WERI-Rb-1 (cell line): ENCODE data around the gene GLIPR2.

Experiments
- DNase-seq: peaks from one replicate; pipeline ENCODE4 v3.0.0-alpha.2; 2020
- H3K27ac ChIP-seq: fragments of 250-450 bp; sonication (Bioruptor Pico); 2 replicates; pipeline ENCODE4 v1.5.1; 2020; ENCODE audit warnings: mild to moderate bottlenecking, moderate library complexity
- H3K27me3 ChIP-seq: fragments of 250-450 bp; sonication (Bioruptor Pico); 2 replicates; pipeline ENCODE4 v1.5.1; 2021; ENCODE audit warnings: mild to moderate bottlenecking, low read depth, moderate library complexity; ENCODE audit not compliant: insufficient read depth, severe bottlenecking
- H3K36me3 ChIP-seq: fragments of 250-450 bp; sonication (Bioruptor Pico); 2 replicates; pipeline ENCODE4 v1.5.1; 2020; ENCODE audit warnings: mild to moderate bottlenecking, moderate library complexity
- H3K4me3 ChIP-seq: 2 replicates; pipeline ENCODE4 v1.5.1; 2011; ENCODE audit warnings: low read depth, mild to moderate bottlenecking, control low read depth, low read length
- H3K9me3 ChIP-seq: fragments of 250-450 bp; sonication (Bioruptor Pico); 2 replicates; pipeline ENCODE4 v1.5.1; 2021; ENCODE audit warnings: mild to moderate bottlenecking, moderate library complexity; ENCODE audit not compliant: severe bottlenecking
- TF ChIP-seq, protein P1 (sequence below): IDR thresholded peaks from 2 replicates; pipeline ENCODE4 v1.5.1; 2011; ENCODE audit warnings: low read depth, mild to moderate bottlenecking, control low read depth, inconsistent platforms, low read length

GLIPR2 gene

GRCh38 chr9:36147441-36148175 is 11.1 kb downstream of the GLIPR2 start:
- Histone ChIP-seq H3K4me3 (no peak overlapping the region), H3K27ac (no peak overlapping the region), H3K36me3 (no peaks in the 10 kb centered on the region), H3K27me3 (no peaks in the 10 kb centered on the region), H3K9me3 (peaks cover 4% of the 10 kb centered on the region)
- no peak for DNase-seq
- TF ChIP-seq, protein P1, sequence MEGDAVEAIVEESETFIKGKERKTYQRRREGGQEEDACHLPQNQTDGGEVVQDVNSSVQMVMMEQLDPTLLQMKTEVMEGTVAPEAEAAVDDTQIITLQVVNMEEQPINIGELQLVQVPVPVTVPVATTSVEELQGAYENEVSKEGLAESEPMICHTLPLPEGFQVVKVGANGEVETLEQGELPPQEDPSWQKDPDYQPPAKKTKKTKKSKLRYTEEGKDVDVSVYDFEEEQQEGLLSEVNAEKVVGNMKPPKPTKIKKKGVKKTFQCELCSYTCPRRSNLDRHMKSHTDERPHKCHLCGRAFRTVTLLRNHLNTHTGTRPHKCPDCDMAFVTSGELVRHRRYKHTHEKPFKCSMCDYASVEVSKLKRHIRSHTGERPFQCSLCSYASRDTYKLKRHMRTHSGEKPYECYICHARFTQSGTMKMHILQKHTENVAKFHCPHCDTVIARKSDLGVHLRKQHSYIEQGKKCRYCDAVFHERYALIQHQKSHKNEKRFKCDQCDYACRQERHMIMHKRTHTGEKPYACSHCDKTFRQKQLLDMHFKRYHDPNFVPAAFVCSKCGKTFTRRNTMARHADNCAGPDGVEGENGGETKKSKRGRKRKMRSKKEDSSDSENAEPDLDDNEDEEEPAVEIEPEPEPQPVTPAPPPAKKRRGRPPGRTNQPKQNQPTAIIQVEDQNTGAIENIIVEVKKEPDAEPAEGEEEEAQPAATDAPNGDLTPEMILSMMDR, result no peak

DNA sequence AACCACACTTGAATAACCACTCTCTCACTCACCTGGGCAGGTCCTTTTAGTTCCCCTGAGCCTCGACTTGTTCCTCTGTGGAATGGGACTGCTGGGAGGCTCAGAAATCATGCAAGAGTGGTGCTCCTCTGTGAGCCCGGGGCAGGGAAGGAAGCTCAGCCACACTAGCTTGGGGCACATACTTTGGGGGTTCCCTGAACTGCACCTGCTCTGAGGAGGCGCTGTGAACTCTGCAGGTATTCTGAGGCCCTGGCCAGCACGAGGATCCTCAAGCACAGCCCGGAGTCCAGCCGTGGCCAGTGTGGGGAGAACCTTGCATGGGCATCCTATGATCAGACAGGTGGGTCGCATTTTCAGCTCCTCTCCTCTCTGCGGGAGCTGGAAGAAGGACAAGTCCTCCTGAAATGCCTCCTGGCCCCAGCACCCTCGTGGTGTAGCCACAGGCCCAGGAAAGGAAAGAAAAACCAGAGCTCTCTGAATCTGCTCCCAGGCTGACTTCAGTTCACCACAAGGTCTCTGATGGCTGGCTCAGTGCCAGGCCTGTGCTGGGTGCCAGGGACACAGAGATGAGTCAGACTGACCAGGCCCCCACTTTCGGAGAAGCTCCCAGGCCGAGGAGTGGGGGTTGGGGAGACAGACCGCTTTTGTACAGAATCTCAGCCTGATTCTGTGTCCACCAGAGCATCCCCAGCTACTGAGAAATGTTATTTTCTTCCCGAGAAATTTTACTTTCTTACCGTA is 11.9 kb downstream of the GLIPR2 start:
- H3K9me3 ChIP-seq, result peaks cover 4% of the 10 kb centered on the region
- no peak overlapping the region for H3K27ac ChIP-seq
- TF ChIP-seq, protein P1, result no peak
- no peak for DNase-seq
- no peaks in the 10 kb centered on the region for H3K27me3 ChIP-seq
- H3K4me3 ChIP-seq, result no peak overlapping the region
- no peaks in the 10 kb centered on the region for H3K36me3 ChIP-seq

- H3K4me3 ChIP-seq, result no peak overlapping the region
- H3K27ac ChIP-seq, result no peak overlapping the region
- DNase-seq, result no peak
- no peaks in the 10 kb centered on the region for H3K27me3 ChIP-seq
- TF ChIP-seq, protein P1, result no peak
- H3K36me3 ChIP-seq, result no peaks in the 10 kb centered on the region
- H3K9me3 ChIP-seq, result peaks cover 4% of the 10 kb centered on the region
These were observed 12.7 kb downstream of the GLIPR2 start for GRCh38 chr9:36149197-36149596.

DNA sequence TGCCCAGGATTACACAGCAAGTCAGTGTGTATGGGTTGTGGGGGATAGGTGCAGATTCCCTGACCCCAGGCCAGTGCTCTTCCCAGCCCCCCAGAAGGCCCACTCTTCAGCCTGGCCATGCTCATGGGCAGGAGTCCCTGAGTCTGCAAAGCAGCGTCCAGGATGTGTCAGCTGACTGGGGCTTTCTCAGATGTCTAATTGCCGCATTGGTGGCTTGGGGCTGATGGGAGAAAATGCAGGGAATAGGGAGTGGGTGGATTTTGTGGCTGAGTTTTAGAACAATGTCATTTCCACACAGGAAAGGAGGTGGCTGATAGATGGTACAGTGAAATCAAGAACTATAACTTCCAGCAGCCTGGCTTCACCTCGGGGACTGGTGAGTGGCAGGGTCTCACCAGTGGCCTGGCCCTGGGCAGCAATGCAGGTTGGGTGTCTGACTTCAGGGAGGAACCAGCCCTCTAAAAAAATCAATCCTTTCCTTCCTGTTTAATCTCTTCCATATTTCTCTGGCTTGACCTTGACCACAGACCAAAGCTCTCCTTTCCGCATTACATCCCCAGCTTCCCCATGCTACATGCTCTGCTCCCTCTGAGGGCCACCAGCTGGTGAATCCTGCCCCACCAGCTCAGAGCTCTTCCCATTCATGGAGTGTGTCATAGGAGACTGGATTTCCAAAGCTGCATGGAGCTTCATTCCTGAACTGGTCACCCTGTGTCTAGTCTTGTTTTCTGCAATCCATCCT is 14.2 kb downstream of the GLIPR2 start:
- no peak for DNase-seq
- H3K27ac ChIP-seq, result no peak overlapping the region
- no peaks in the 10 kb centered on the region for H3K36me3 ChIP-seq
- no peak overlapping the region for H3K4me3 ChIP-seq
- H3K9me3 ChIP-seq, result peaks cover 4% of the 10 kb centered on the region
- TF ChIP-seq, protein P1, result no peak
- no peaks in the 10 kb centered on the region for H3K27me3 ChIP-seq

DNA sequence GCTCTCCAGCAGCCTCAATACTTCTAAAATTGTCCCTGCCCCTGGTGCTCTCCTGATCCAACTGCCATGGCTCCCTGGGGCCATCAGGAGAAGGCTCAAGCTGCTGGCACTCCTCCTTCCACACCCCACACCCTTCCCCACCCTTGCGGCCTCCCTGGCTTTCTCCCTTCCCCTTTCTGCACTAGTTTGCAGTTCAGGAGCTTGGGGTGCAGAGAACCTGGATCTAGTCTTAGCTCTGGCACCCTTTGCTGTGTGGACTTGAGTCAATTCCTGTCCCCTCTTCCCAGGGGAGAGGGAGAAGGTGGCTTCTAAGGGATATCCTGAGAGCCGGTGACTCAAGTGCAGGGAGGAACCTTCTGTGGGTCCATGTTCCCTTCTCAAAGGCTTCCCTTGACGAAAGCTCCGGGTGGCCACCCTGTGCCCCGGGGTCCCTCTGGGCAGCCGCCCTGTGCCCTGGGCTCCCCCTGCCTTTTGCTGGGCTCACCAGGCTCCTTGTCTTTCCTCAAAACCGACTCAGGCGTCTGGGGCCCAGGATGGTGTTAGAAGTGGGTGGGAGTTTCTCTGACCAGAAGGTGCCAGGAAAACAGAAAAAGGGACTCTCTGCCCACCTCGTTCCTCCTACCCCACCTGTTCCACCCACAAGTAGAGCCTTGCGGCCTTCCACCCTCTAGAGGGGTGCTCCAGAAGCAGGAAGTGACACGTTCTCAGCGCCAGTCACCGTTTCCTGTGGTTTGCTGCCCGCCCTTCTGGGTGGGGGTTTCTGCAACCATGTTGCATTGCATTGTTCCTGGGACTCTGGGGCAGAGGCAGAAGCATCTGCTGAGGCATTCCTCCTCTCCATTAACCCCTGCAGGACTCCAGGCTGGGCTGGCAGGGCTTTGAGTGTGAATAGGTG is 15.0 kb downstream of the GLIPR2 start:
- H3K27me3 ChIP-seq, result no peaks in the 10 kb centered on the region
- H3K9me3 ChIP-seq, result peaks cover 2% of the 10 kb centered on the region
- H3K36me3 ChIP-seq, result no peaks in the 10 kb centered on the region
- H3K27ac ChIP-seq, result no peak overlapping the region
- TF ChIP-seq, protein P1, result no peak
- DNase-seq, result no peak
- no peak overlapping the region for H3K4me3 ChIP-seq
